Coronary artery (tissue), 2 donors: Measurements from ENCODE around the gene PPP1CA.
A peak's percentile ranks its signal among the peaks of the same experiment; 100 is the strongest.

Source experiments
- DNase-seq: peaks from one replicate; pipeline ENCODE4 v3.0.0-alpha.2; 2017; ENCODE audit warnings: low spot score
- H3K27ac ChIP-seq, 2 donors: fragments of 200-600 bp; sonication (generic); one replicate each; pipeline ENCODE4 v1.5.1; 2016 to 2019
- H3K4me3 ChIP-seq: fragments of 200-600 bp; sonication (generic); 2 replicates; pipeline ENCODE4 v1.5.1; 2016; ENCODE audit warnings: mild to moderate bottlenecking, moderate library complexity
- CTCF ChIP-seq: fragments of 200-600 bp; sonication (generic); IDR thresholded peaks from one replicate; pipeline ENCODE4 v1.5.1; 2019; ENCODE audit warnings: antibody characterized with exemption

The PPP1CA gene

GRCh38 chr11:67423891-67424613 lies 22.4 kb upstream of the PPP1CA start:
- no peak for TF ChIP-seq CTCF
- DNase-seq, result no peak
- H3K27ac ChIP-seq, result no peak overlapping the region
- no peak overlapping the region for H3K4me3 ChIP-seq

- no peak for DNase-seq
- no peak overlapping the region for H3K27ac ChIP-seq
- TF ChIP-seq CTCF, result no peak
- H3K4me3 ChIP-seq, result no peak overlapping the region
These were observed 21.8 kb upstream of the PPP1CA start for GRCh38 chr11:67423466-67423865.

GRCh38 chr11:67422891-67423290 lies 21.2 kb upstream of the PPP1CA start:
- no peak for TF ChIP-seq CTCF
- Histone ChIP-seq H3K27ac (no peak overlapping the region), H3K4me3 (no peak overlapping the region)
- DNase-seq, result no peak

- no peak for DNase-seq
- Histone ChIP-seq H3K4me3 (peak overlapping the region; percentile 89), H3K27ac (peak overlapping the region; percentile 82 to 97)
- no peak for TF ChIP-seq CTCF
These were observed 19.9 kb upstream of the PPP1CA start for GRCh38 chr11:67421430-67422031.

- H3K27ac ChIP-seq, result peak overlapping the region; percentile 82 to 97
- peak overlapping the region; percentile 89 for H3K4me3 ChIP-seq
- TF ChIP-seq CTCF, result no peak
These were observed 19.2 kb upstream of the PPP1CA start for GRCh38 chr11:67420646-67421429.

GRCh38 chr11:67420147-67420645 lies 18.5 kb upstream of the PPP1CA start:
- Histone ChIP-seq H3K27ac (peak overlapping the region; percentile 82 to 97), H3K4me3 (peak overlapping the region; percentile 89)
- no peak for TF ChIP-seq CTCF
- no peak for DNase-seq

More at GRCh38 chr11:67420646-67421429, 19.2 kb upstream of the PPP1CA start:
- peak; percentile 95 for DNase-seq
